ENCODE measurements around the gene ARHGEF7. TPM values are rescaled to one million over a fixed set of nuclear protein-coding genes. Genes with fewer than 3 reads are reported as not detected.

Gene ARHGEF7
- total RNA-seq, 2 donors from 2014 or later, result 49.5 to 53.5 TPM

DNA sequence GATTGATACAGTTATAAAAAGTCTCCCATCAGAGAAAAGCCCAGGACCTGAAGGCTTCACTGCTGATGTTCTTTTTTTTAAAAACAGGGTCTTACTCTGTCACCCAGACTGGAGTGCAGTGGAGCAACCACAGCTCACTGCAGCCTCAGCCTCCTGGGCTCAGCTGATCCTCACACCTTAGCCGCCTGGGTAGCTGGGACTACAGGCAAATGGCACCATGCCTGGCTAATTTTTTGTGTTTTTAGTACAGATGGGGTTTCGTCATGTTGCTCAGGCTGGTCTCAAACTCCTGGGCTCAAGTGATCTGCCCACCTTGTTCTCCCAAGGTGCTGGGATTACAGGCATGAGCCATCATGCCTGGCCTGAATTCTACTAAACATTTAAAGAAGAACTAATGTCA is 238.4 kb downstream of the ARHGEF7 start:
- Histone ChIP-seq H3K9me3 (ENCODE audit: control insufficient read depth, low read length) (no peaks in the 10 kb centered on the region), H3K27ac (ENCODE audit: low read depth, low read length) (no peak overlapping the region), H3K27me3 (ENCODE audit: control insufficient read depth, insufficient read depth, low read length, poor library complexity, severe bottlenecking) (no peaks in the 10 kb centered on the region), H3K9ac (ENCODE audit: extremely low read depth, low read length, poor library complexity, severe bottlenecking) (no peak overlapping the region), H3K4me3 (ENCODE audit: low read length) (no peak overlapping the region), H3K36me3 (ENCODE audit: control insufficient read depth, insufficient read depth, low read length) (no peaks in the 10 kb centered on the region), H3K4me1 (ENCODE audit: control insufficient read depth, insufficient read depth, low read length) (no peaks in the 10 kb centered on the region)
- peaks cover 6% of the 10 kb centered on the region for H3K9me3 Mint-ChIP-seq
- TF ChIP-seq, protein P1, sequence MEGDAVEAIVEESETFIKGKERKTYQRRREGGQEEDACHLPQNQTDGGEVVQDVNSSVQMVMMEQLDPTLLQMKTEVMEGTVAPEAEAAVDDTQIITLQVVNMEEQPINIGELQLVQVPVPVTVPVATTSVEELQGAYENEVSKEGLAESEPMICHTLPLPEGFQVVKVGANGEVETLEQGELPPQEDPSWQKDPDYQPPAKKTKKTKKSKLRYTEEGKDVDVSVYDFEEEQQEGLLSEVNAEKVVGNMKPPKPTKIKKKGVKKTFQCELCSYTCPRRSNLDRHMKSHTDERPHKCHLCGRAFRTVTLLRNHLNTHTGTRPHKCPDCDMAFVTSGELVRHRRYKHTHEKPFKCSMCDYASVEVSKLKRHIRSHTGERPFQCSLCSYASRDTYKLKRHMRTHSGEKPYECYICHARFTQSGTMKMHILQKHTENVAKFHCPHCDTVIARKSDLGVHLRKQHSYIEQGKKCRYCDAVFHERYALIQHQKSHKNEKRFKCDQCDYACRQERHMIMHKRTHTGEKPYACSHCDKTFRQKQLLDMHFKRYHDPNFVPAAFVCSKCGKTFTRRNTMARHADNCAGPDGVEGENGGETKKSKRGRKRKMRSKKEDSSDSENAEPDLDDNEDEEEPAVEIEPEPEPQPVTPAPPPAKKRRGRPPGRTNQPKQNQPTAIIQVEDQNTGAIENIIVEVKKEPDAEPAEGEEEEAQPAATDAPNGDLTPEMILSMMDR (conservative IDR thresholded peaks at IDR 0.05), result no peak
- H3K27ac Mint-ChIP-seq, result no peak overlapping the region
- 95 to 100% methylated on average over 2 of the region's 2 CpGs for WGBS, 2 experiments (ENCODE audit: insufficient coverage in 1 of 2, insufficient read length in 1 of 2)
- no peak for DNase-seq
- H3K36me3 Mint-ChIP-seq (ENCODE audit: low read depth), result no peaks in the 10 kb centered on the region
- H3K4me1 Mint-ChIP-seq, result no peaks in the 10 kb centered on the region
- H3K27me3 Mint-ChIP-seq (ENCODE audit: insufficient read depth), result peaks cover 5% of the 10 kb centered on the region
- no peak overlapping the region for H3K4me3 Mint-ChIP-seq

DNA sequence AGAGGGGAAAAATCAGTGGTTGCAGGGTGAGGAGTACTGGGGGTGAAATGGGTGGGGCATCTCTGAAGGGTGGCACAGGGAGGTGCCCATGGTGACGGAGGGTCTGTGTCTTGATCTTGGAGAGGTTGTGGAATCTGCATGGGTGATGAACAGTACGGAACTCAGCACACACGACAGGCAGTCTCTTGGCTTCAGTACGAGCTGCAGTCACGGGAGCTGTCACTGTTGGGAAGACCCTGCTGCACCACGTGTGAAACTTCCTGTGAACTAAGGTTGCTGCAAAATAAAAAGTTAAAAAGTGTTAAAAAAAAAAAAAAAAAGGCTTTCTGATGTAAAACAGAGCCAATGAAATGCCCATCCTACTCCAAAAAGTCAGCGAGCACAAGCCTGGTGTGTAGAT is 239.7 kb downstream of the ARHGEF7 start:
- WGBS, 2 experiments (ENCODE audit: insufficient coverage in 1 of 2, insufficient read length in 1 of 2), result 75 to 83% methylated on average over 7 of the region's 7 CpGs
- peaks cover 3% of the 10 kb centered on the region for H3K27me3 Mint-ChIP-seq (ENCODE audit: insufficient read depth)

More for the DNA sequence above, 239.7 kb downstream of the ARHGEF7 start:
- Mint-ChIP-seq H3K9me3 (peaks cover 2% of the 10 kb centered on the region), H3K4me1 (no peaks in the 10 kb centered on the region), H3K4me3 (no peak overlapping the region), H3K36me3 (ENCODE audit: low read depth) (no peaks in the 10 kb centered on the region), H3K27ac (no peak overlapping the region)
- Histone ChIP-seq H3K9me3 (ENCODE audit: control insufficient read depth, low read length) (no peaks in the 10 kb centered on the region), H3K36me3 (ENCODE audit: control insufficient read depth, insufficient read depth, low read length) (no peaks in the 10 kb centered on the region), H3K4me3 (ENCODE audit: low read length) (no peak overlapping the region), H3K27ac (ENCODE audit: low read depth, low read length) (no peak overlapping the region), H3K27me3 (ENCODE audit: control insufficient read depth, insufficient read depth, low read length, poor library complexity, severe bottlenecking) (no peaks in the 10 kb centered on the region), H3K9ac (ENCODE audit: extremely low read depth, low read length, poor library complexity, severe bottlenecking) (no peak overlapping the region), H3K4me1 (ENCODE audit: control insufficient read depth, insufficient read depth, low read length) (no peaks in the 10 kb centered on the region)
- DNase-seq, result no peak
- TF ChIP-seq, protein P1 (conservative IDR thresholded peaks at IDR 0.05), result no peak

Other genes with a start within 250 kb of the ARHGEF7 start
- 100 to 1,000 TPM; 148 to 182 TPM for gene ANKRD10, start 200.2 kb upstream of the ARHGEF7 start, total RNA-seq
- under 1 TPM in 1 of 2 donors, not detected in 1; 0.69 TPM for gene TEX29, start 205.3 kb downstream of the ARHGEF7 start, total RNA-seq